LNCaP clone FGC (cell line): Measurements from ENCODE around the gene FZD2.

Source experiments
- DNase-seq: peaks from one replicate; pipeline ENCODE4 v3.0.0-alpha.2; 2011; ENCODE audit warnings: low read depth
- H3K4me3 ChIP-seq: 2 replicates; pipeline ENCODE4 v1.5.1; 2011; ENCODE audit warnings: mild to moderate bottlenecking, low read depth, low read length, control low read depth
- CTCF ChIP-seq: IDR thresholded peaks from 2 replicates; pipeline ENCODE4 v1.5.1; 2012; ENCODE audit warnings: mild to moderate bottlenecking; ENCODE audit not compliant: control insufficient read depth, insufficient read depth; ENCODE audit errors: extremely low read depth

Gene FZD2

GRCh38 chr17:44540246-44541084, 16.8 kb upstream of the FZD2 start:
- no peak overlapping the region for H3K4me3 ChIP-seq

GRCh38 chr17:44541884-44542581, 15.3 kb upstream of the FZD2 start:
- H3K4me3 ChIP-seq: no peak overlapping the region
- no peak for TF ChIP-seq CTCF
- no peak for DNase-seq

More at GRCh38 chr17:44540246-44541084, 16.8 kb upstream of the FZD2 start:
- no peak for DNase-seq
- no peak for TF ChIP-seq CTCF

- DNase-seq: no peak
- H3K4me3 ChIP-seq: no peak overlapping the region
- TF ChIP-seq CTCF: no peak
These were observed 13.9 kb upstream of the FZD2 start for GRCh38 chr17:44543213-44543904.

- no peak overlapping the region for H3K4me3 ChIP-seq
- DNase-seq: no peak
- no peak for TF ChIP-seq CTCF
These were observed 13.3 kb upstream of the FZD2 start for GRCh38 chr17:44543905-44544523.

- TF ChIP-seq CTCF: no peak
- no peak for DNase-seq
- no peak overlapping the region for H3K4me3 ChIP-seq
These were observed 10.3 kb upstream of the FZD2 start for GRCh38 chr17:44546671-44547606.

- DNase-seq: no peak
- no peak for TF ChIP-seq CTCF
- H3K4me3 ChIP-seq: no peak overlapping the region
These were observed 9.5 kb upstream of the FZD2 start for GRCh38 chr17:44547625-44548267.
